ENCODE data around the gene TNRC18.

TNRC18 gene

DNA sequence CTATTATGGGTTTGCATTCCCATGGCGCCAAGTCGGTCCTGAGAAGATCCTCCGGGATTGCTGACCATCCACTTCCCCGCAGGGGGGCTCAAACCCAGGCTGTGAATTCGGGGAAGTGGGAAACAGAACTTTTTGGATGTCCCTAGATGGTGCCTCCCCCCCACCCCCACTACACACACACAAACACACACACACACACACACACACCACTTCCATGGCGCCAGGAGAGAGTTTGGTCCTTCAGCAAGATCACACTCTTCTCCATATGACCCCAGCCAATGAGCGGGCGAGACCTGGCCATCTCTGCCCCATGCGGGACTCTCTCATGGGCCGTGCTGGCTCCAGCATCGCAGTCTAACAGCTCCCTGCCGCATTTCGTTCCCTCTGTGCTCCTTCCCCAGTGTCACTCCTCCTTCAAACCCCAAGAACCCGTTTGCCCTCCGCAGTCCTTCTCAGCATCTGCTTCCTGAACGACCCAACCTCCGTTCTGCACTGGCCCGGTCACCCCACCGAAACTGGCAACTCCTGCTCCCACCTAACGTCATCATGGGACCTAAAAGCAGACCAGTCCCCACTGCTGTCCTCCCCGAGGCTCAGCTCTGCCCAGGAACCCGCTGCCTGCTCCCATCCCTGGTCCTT, 32.1 kb upstream of the TNRC18 start:
- TF ChIP-seq, protein P1, sequence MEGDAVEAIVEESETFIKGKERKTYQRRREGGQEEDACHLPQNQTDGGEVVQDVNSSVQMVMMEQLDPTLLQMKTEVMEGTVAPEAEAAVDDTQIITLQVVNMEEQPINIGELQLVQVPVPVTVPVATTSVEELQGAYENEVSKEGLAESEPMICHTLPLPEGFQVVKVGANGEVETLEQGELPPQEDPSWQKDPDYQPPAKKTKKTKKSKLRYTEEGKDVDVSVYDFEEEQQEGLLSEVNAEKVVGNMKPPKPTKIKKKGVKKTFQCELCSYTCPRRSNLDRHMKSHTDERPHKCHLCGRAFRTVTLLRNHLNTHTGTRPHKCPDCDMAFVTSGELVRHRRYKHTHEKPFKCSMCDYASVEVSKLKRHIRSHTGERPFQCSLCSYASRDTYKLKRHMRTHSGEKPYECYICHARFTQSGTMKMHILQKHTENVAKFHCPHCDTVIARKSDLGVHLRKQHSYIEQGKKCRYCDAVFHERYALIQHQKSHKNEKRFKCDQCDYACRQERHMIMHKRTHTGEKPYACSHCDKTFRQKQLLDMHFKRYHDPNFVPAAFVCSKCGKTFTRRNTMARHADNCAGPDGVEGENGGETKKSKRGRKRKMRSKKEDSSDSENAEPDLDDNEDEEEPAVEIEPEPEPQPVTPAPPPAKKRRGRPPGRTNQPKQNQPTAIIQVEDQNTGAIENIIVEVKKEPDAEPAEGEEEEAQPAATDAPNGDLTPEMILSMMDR (IDR thresholded peaks at IDR 0.05; ENCODE audit: control insufficient read depth, extremely low read depth, insufficient read depth): no peak
- no peak overlapping the region for H3K4me3 ChIP-seq (ENCODE audit: low read depth, low read length)
- no peak for DNase-seq (ENCODE audit: low read depth)

DNA sequence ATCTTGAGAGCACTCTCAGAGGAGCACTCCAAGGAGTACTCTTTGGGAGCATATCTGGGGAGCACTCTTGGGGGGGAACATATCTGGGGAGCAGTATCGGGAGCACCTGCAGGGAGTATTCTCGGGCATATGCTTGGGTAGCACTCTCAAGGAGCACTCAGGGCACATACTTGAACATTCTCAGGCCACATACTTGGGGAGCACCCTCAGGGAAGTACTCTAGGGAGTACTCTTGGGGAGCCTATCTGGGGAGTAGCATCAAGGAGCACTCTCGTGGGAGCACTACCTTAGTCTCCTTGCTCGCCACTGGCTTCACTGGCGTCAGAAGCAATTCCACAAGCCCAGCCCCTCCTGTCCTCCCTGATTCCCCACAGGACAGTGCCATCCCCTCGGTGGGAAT, 31.5 kb upstream of the TNRC18 start:
- TF ChIP-seq, protein P1 (IDR thresholded peaks at IDR 0.05; ENCODE audit: control insufficient read depth, extremely low read depth, insufficient read depth): no peak
- no peak overlapping the region for H3K4me3 ChIP-seq (ENCODE audit: low read depth, low read length)

DNA sequence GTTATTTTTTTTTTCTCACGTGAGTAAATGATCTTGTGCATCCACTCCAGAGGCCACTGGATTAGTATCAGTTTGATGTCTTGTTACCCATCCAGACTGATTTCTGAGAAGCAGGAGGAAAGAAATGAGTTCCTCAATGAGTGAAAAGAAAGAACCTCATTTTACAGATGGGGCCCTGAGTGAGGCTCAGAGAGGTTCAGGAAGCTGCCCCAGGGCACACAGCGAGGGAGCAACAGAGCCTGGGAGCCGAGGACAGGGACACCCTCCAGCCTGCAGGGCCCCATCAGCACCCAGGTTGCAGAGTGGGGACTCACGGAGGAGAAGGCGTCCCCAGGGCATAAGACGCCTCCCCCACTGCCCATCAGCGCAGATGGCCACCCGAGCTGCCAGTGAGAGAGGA, 30.9 kb upstream of the TNRC18 start:
- no peak for DNase-seq (ENCODE audit: low read depth)
- H3K4me3 ChIP-seq (ENCODE audit: low read depth, low read length): no peak overlapping the region
- TF ChIP-seq, protein P1 (IDR thresholded peaks at IDR 0.05; ENCODE audit: control insufficient read depth, extremely low read depth, insufficient read depth): no peak

More for the DNA sequence above, 31.5 kb upstream of the TNRC18 start:
- DNase-seq (ENCODE audit: low read depth): no peak

DNA sequence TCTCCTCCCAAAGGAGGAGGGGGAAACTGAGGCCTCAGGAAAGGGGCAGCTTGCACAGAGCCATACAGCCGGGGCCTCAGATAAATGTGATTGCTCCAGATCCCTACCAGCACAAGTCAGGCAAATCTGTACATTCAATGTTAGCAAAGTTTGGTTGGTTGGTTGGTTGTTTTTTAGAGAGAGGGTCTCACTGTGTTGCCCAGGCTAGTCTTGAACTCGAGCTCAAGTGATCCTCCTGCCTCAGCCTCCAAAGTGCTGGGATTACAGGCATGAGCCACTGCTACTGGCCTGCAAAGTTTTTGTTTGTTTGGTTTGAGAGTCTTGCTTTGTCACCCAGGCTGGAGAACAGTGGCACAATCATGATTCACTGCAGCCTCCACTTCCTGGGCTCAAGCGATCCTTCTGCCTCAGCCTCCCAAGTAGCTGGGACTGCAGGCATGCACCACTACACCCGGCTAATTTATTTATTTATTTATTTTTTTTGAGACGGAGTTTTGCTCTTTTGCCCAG, 30.0 kb upstream of the TNRC18 start:
- TF ChIP-seq, protein P1 (IDR thresholded peaks at IDR 0.05; ENCODE audit: control insufficient read depth, extremely low read depth, insufficient read depth): no peak
- no peak for DNase-seq (ENCODE audit: low read depth)
- no peak overlapping the region for H3K4me3 ChIP-seq (ENCODE audit: low read depth, low read length)

DNA sequence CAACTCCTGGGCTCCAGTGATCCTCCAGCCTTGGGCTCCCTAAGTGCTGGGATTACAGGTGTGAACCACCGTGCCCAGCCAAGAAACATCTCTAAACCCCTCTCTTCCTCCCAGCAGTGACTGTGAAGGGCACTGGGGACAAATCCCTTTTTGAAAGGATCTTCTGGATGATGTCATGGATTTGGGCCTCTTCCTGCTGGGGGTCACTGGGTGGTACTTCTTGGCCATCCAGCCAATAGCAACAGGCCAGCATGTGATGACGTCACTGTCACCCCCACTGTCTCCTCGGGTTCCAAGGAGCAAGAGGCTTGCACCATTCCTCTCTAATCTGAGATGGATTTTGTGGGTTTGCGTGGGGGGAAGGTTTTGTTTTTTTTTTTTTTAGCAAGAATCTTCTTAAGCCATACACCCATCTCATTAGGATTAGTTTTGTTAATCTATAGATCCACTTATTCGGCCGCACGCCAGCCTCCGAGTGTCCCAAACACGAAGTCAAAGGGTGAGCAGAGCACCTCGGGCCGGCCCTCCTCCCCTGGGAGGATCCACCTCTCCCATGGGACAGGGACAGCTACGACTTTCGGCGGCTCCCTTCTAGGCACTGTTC, 29.4 kb upstream of the TNRC18 start:
- no peak for DNase-seq (ENCODE audit: low read depth)
- TF ChIP-seq, protein P1 (IDR thresholded peaks at IDR 0.05; ENCODE audit: control insufficient read depth, extremely low read depth, insufficient read depth): no peak
- no peak overlapping the region for H3K4me3 ChIP-seq (ENCODE audit: low read depth, low read length)

DNA sequence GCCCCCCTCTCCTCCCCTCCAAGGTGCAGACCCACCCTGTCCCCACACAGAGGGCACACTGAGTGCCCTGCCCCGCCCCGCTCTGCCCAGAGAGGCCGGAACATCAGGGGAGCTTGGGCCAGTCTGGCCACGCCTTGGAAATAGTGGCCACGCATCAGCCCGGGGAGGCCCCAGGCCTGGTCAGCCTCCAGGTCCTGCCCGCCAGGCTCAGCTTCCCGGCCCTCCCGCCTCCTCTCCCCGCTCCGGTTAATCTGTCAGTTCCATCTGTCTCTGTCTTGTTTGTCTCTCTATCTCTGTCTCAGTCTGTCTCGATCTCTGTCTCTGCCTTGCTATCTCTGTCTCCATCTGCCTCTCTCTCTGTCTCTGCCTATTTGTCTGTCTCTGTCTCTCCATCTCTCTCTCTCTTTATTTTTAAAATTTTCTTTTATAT, 28.9 kb upstream of the TNRC18 start:
- no peak overlapping the region for H3K4me3 ChIP-seq (ENCODE audit: low read depth, low read length)
- TF ChIP-seq, protein P1 (IDR thresholded peaks at IDR 0.05; ENCODE audit: control insufficient read depth, extremely low read depth, insufficient read depth): no peak
- no peak for DNase-seq (ENCODE audit: low read depth)

Measured in LNCaP clone FGC (cell line).